ENCODE measurements around the gene STARD10. TPM values are rescaled to one million over a fixed set of nuclear protein-coding genes. Genes with fewer than 3 reads are reported as not detected.

STARD10 gene
- total RNA-seq, 1 donor from 2014 or later: 540 TPM

GRCh38 chr11:72763823-72764222 is 30.0 kb downstream of the STARD10 start:
- DNase-seq (ENCODE audit: low spot score): no peak

GRCh38 chr11:72762641-72763304 is 31.1 kb downstream of the STARD10 start:
- DNase-seq (ENCODE audit: low spot score): no peak

- no peak for DNase-seq (ENCODE audit: low spot score)
Observed at GRCh38 chr11:72760539-72761405, 33.1 kb downstream of the STARD10 start.

GRCh38 chr11:72759468-72759985 is 34.3 kb downstream of the STARD10 start:
- DNase-seq (ENCODE audit: low spot score): no peak

GRCh38 chr11:72758690-72759389 is 35.0 kb downstream of the STARD10 start:
- DNase-seq (ENCODE audit: low spot score): peak; percentile 46

- DNase-seq (ENCODE audit: low spot score): no peak
Observed at GRCh38 chr11:72758304-72758689, 35.5 kb downstream of the STARD10 start.

- no peak for DNase-seq (ENCODE audit: low spot score)
Observed at GRCh38 chr11:72755713-72756285, 38.0 kb downstream of the STARD10 start.

GRCh38 chr11:72754544-72755155 is 39.2 kb downstream of the STARD10 start:
- DNase-seq (ENCODE audit: low spot score): no peak

GRCh38 chr11:72754149-72754543 is 39.7 kb downstream of the STARD10 start:
- no peak for DNase-seq (ENCODE audit: low spot score)

GRCh38 chr11:72753341-72754148 is 40.3 kb downstream of the STARD10 start:
- no peak for DNase-seq (ENCODE audit: low spot score)

- DNase-seq (ENCODE audit: low spot score): peak; percentile 68
Observed at GRCh38 chr11:72752088-72752914, 41.5 kb downstream of the STARD10 start, which contains the start of gene ARAP1. TSS of gene ARAP1 (minus strand) at chr11:72752408. CDS start at chr11:72727128, 25,280 bp downstream.

GRCh38 chr11:72751116-72752087 is 42.4 kb downstream of the STARD10 start:
- DNase-seq (ENCODE audit: low spot score): no peak

- no peak for DNase-seq (ENCODE audit: low spot score)
Observed at GRCh38 chr11:72750556-72751115, 43.2 kb downstream of the STARD10 start.

- no peak for DNase-seq (ENCODE audit: low spot score)
Observed at GRCh38 chr11:72750086-72750485, 43.8 kb downstream of the STARD10 start.

GRCh38 chr11:72747289-72747855 is 46.5 kb downstream of the STARD10 start:
- DNase-seq (ENCODE audit: low spot score): no peak

- DNase-seq (ENCODE audit: low spot score): no peak
Observed at GRCh38 chr11:72746821-72747220, 47.0 kb downstream of the STARD10 start.

GRCh38 chr11:72745925-72746550 is 47.8 kb downstream of the STARD10 start:
- no peak for DNase-seq (ENCODE audit: low spot score)
